ENCODE measurements around the gene GNG13.

The GNG13 gene

GRCh38 chr16:843771-844170 lies 43.2 kb upstream of the GNG13 start:
- Histone ChIP-seq H3K4me3 (no peak overlapping the region), H3K27ac (no peak overlapping the region)
- no peak for TF ChIP-seq CTCF (IDR thresholded peaks at IDR 0.05)
- DNase-seq (ENCODE audit: low spot score) = no peak

- Histone ChIP-seq H3K4me3 (no peak overlapping the region), H3K27ac (no peak overlapping the region)
- no peak for TF ChIP-seq CTCF (IDR thresholded peaks at IDR 0.05)
- no peak for DNase-seq (ENCODE audit: low spot score)
Observed at GRCh38 chr16:842711-843560, 42.4 kb upstream of the GNG13 start.

- no peak overlapping the region for H3K27ac ChIP-seq
- no peak overlapping the region for H3K4me3 ChIP-seq
- DNase-seq (ENCODE audit: low spot score) = no peak
- TF ChIP-seq CTCF (IDR thresholded peaks at IDR 0.05) = no peak
Observed at GRCh38 chr16:842061-842476, 41.5 kb upstream of the GNG13 start.

GRCh38 chr16:841455-842060 lies 41.0 kb upstream of the GNG13 start:
- DNase-seq (ENCODE audit: low spot score) = no peak
- Histone ChIP-seq H3K4me3 (no peak overlapping the region), H3K27ac (no peak overlapping the region)
- no peak for TF ChIP-seq CTCF (IDR thresholded peaks at IDR 0.05)

GRCh38 chr16:840561-841454 lies 40.3 kb upstream of the GNG13 start:
- H3K27ac ChIP-seq = no peak overlapping the region
- DNase-seq (ENCODE audit: low spot score) = no peak
- no peak for TF ChIP-seq CTCF (IDR thresholded peaks at IDR 0.05)
- no peak overlapping the region for H3K4me3 ChIP-seq

GRCh38 chr16:839643-840408 lies 39.3 kb upstream of the GNG13 start:
- no peak for TF ChIP-seq CTCF (IDR thresholded peaks at IDR 0.05)
- DNase-seq (ENCODE audit: low spot score) = no peak
- no peak overlapping the region for H3K27ac ChIP-seq
- H3K4me3 ChIP-seq = no peak overlapping the region

All from coronary artery (tissue), 2 donors.